H1 (cell line): ENCODE data around the gene AHCY. TPM values are rescaled to one million over a fixed set of nuclear protein-coding genes. Genes with fewer than 3 reads are reported as not detected.
"Not testable (repeated sequence)": the region's sequence is repeated elsewhere in the genome, so short reads cannot be mapped to it uniquely, and the experiment has no call there.

Experiments
- CTCF ChIA-PET: fragments of 300-600 bp; sonication (Branson Sonifier 250); formaldehyde crosslinking; loops from one replicate; lab custom pipeline; 2021; ENCODE audit not compliant: partially characterized antibody; lab: Charles Lee
- POLR2A ChIA-PET: fragments of 300-600 bp; sonication (Branson Sonifier 250); formaldehyde crosslinking; loops from one replicate; lab custom pipeline; 2021; ENCODE audit warnings: inconsistent platforms; ENCODE audit not compliant: partially characterized antibody; lab: Charles Lee
- DNase-seq, 2 experiments: peaks; one replicate each; pipeline versions ENCODE4 v3.0.0 to v3.0.0-alpha.2; 2010 to 2022; ENCODE audit warnings: low spot score in 2 of 2, low read depth in 1 of 2, mixed read lengths in 1 of 2
- FAIRE-seq: peaks from 2 replicates; lab custom pipeline; 2011; peaks lifted over from hg19 to GRCh38; lab: Jason Lieb, UNC
- H2AFZ ChIP-seq: 2 replicates; pipeline ENCODE4 v1.8.1; 2012; ENCODE audit warnings: low read length, inconsistent platforms
- H2AK5ac ChIP-seq: 2 replicates; pipeline ENCODE4 v1.6.1; 2013; ENCODE audit warnings: low read depth, low read length
- H2BK120ac ChIP-seq: replicated peaks from 2 replicates; pipeline ENCODE3; 2013; ENCODE audit warnings: low read depth, low read length, inconsistent platforms
- H2BK12ac ChIP-seq: 2 replicates; pipeline ENCODE4 v1.6.1; 2013; ENCODE audit warnings: low read depth, low read length
- H2BK15ac ChIP-seq: 2 replicates; pipeline ENCODE4 v1.6.1; 2013; ENCODE audit warnings: low read length
- H2BK20ac ChIP-seq: 2 replicates; pipeline ENCODE4 v1.6.1; 2013; ENCODE audit warnings: low read length
- H2BK5ac ChIP-seq: 2 replicates; pipeline ENCODE4 v1.6.1; 2013; ENCODE audit warnings: low read depth, low read length
- H3K14ac ChIP-seq: 2 replicates; pipeline ENCODE4 v1.6.1; 2013; ENCODE audit warnings: inconsistent platforms; ENCODE audit not compliant: insufficient read length
- H3K18ac ChIP-seq: 2 replicates; pipeline ENCODE4 v1.6.1; 2013; ENCODE audit warnings: low read length; ENCODE audit errors: extremely low read depth
- H3K23ac ChIP-seq: 2 replicates; pipeline ENCODE4 v1.6.1; 2013; ENCODE audit warnings: inconsistent platforms; ENCODE audit not compliant: insufficient read length
- H3K23me2 ChIP-seq: 2 replicates; pipeline ENCODE4 v1.6.1; 2013; ENCODE audit warnings: low read depth, low read length
- H3K27ac ChIP-seq: 2 replicates; pipeline ENCODE4 v1.6.1; 2011; ENCODE audit warnings: low read depth, low read length, inconsistent platforms
- H3K27me3 ChIP-seq, 4 experiments: replicated peaks in 1 of 4; 1 replicate in 1 of 4; 2 replicates in 3 of 4; pipeline versions ENCODE4 v1.6.1 to v1.8.1; 2011 to 2013; ENCODE audit warnings: low read length in 3 of 4, mild to moderate bottlenecking in 3 of 4, inconsistent platforms in 2 of 4, mixed read lengths in 2 of 4, moderate library complexity in 1 of 4; ENCODE audit not compliant: control insufficient read depth in 3 of 4, insufficient read depth in 3 of 4; ENCODE audit errors: extremely low read depth in 1 of 4
- H3K36me3 ChIP-seq, 4 experiments: 2 replicates each; pipeline versions ENCODE4 v1.6.1 to v1.8.1; 2011 to 2013; ENCODE audit warnings: mild to moderate bottlenecking in 4 of 4, low read length in 3 of 4, moderate library complexity in 2 of 4, control low read depth in 1 of 4, inconsistent platforms in 1 of 4; ENCODE audit not compliant: insufficient read depth in 4 of 4, control insufficient read depth in 2 of 4
- H3K4ac ChIP-seq: replicated peaks from 2 replicates; pipeline ENCODE3; 2013; ENCODE audit warnings: low read length, low read depth, mixed read lengths, inconsistent platforms; ENCODE audit not compliant: insufficient read length
- H3K4me1 ChIP-seq, 4 experiments: replicated peaks in 1 of 4; 1 replicate in 1 of 4; 2 replicates in 3 of 4; pipeline versions ENCODE4 v1.6.1 to v1.8.1; 2011 to 2013; ENCODE audit warnings: low read length in 3 of 4, inconsistent platforms in 2 of 4, mixed read lengths in 1 of 4; ENCODE audit not compliant: insufficient read depth in 4 of 4, control insufficient read depth in 3 of 4
- H3K4me2 ChIP-seq, 2 experiments: 2 replicates each; pipeline versions ENCODE4 v1.6.1 to v1.8.1; 2011 to 2013; ENCODE audit warnings: low read depth in 2 of 2, low read length in 2 of 2, control low read depth in 1 of 2, inconsistent platforms in 1 of 2, mild to moderate bottlenecking in 1 of 2; ENCODE audit not compliant: insufficient read depth in 1 of 2
- H3K4me3 ChIP-seq, 4 experiments: fragments of 200-600, 300-600 bp in 1 of 4; sonication (generic), shearing (Covaris generic), sonication (Bioruptor Twin) in 1 of 4; 2 replicates each; pipeline versions ENCODE4 v1.5.1 to v1.8.1; 2011 to 2016; ENCODE audit warnings: low read length in 4 of 4, low read depth in 3 of 4, control low read depth in 2 of 4, inconsistent platforms in 2 of 4, mild to moderate bottlenecking in 2 of 4, mixed read lengths in 1 of 4, moderate library complexity in 1 of 4; ENCODE audit not compliant: insufficient read depth in 2 of 4; ENCODE audit errors: extremely low read depth in 1 of 4
- H3K56ac ChIP-seq: replicated peaks from 2 replicates; pipeline ENCODE3; 2013; ENCODE audit warnings: low read depth, mild to moderate bottlenecking, mixed read lengths, low read length, inconsistent platforms; ENCODE audit not compliant: insufficient read length
- H3K79me1 ChIP-seq: 2 replicates; pipeline ENCODE4 v1.6.1; 2013; ENCODE audit warnings: low read depth, low read length, control low read depth
- H3K79me2 ChIP-seq, 2 experiments: 2 replicates each; pipeline versions ENCODE4 v1.6.1 to v1.8.1; 2012 to 2013; ENCODE audit warnings: low read length in 2 of 2, mild to moderate bottlenecking in 2 of 2, inconsistent platforms in 1 of 2; ENCODE audit not compliant: insufficient read depth in 2 of 2, control insufficient read depth in 1 of 2
- H3K9ac ChIP-seq, 4 experiments: replicated peaks in 1 of 4; 1 replicate in 1 of 4; 2 replicates in 3 of 4; pipeline versions ENCODE4 v1.6.1 to v1.8.1; 2011 to 2013; ENCODE audit warnings: low read depth in 3 of 4, low read length in 3 of 4, control low read depth in 2 of 4, mild to moderate bottlenecking in 2 of 4, moderate library complexity in 2 of 4, inconsistent platforms in 1 of 4; ENCODE audit errors: extremely low read depth in 1 of 4
- H3K9me3 ChIP-seq, 2 experiments: 2 replicates each; pipeline versions ENCODE4 v1.6.1 to v1.8.1; 2012 to 2013; ENCODE audit warnings: mild to moderate bottlenecking in 2 of 2, moderate library complexity in 2 of 2, control low read depth in 1 of 2, inconsistent platforms in 1 of 2, low read depth in 1 of 2, low read length in 1 of 2, mixed read lengths in 1 of 2; ENCODE audit not compliant: insufficient read depth in 2 of 2
- H4K20me1 ChIP-seq, 2 experiments: replicated peaks in 1 of 2; 2 replicates each; pipeline versions ENCODE3 to v1.8.1; 2011 to 2013; ENCODE audit warnings: inconsistent platforms in 2 of 2, low read length in 2 of 2, mild to moderate bottlenecking in 1 of 2; ENCODE audit not compliant: insufficient read depth in 2 of 2, control insufficient read depth in 1 of 2
- H4K5ac ChIP-seq: 2 replicates; pipeline ENCODE4 v1.6.1; 2013; ENCODE audit warnings: low read length, low read depth, mixed read lengths, inconsistent platforms; ENCODE audit not compliant: insufficient read length
- H4K8ac ChIP-seq: 2 replicates; pipeline ENCODE4 v1.8.0; 2013; ENCODE audit warnings: mild to moderate bottlenecking, moderate library complexity, low read length, inconsistent platforms; ENCODE audit not compliant: insufficient read depth; ENCODE audit errors: extremely low read depth
- H4K91ac ChIP-seq: replicated peaks from 2 replicates; pipeline ENCODE3; 2013; ENCODE audit warnings: low read length, mixed read lengths, inconsistent platforms; ENCODE audit not compliant: insufficient read length
- WGBS, 2 experiments: shearing (Covaris generic) in 1 of 2; methylation state at CpG; one replicate each; pipeline versions ENCODE4 v1.1.6 to v1.1.7; 2013 to 2015; ENCODE audit warnings: low lambda C conversion rate in 2 of 2, mixed read lengths in 2 of 2, inconsistent platforms in 1 of 2, low coverage in 1 of 2, missing lambda C conversion rate in 1 of 2; ENCODE audit not compliant: insufficient replicate concordance in 2 of 2, insufficient coverage in 1 of 2, insufficient read length in 1 of 2; ENCODE audit errors: extremely low coverage in 1 of 2, missing lambda C conversion rate in 1 of 2; 5-methylcytosine and 5-hydroxymethylcytosine counted together
- polyA plus RNA-seq, 7 experiments: library from polyadenylated mRNA; depleted of rRNA in 3 of 7; stranded (reverse) in 5 of 7; unstranded in 2 of 7; fragments of >200 nt in 5 of 7; fragments of 200-250 nt in 2 of 7; gene quantifications; 1 replicate in 5 of 7; 2 replicates in 1 of 7; 4 replicates in 1 of 7; pipeline versions ENCODE4 v1.2.1 to v1.2.3, GENCODE V29; 2011 to 2013; ENCODE audit warnings: missing spikeins in 2 of 7, mixed read lengths in 2 of 7
- total RNA-seq: library from RNA; stranded (reverse); fragmentation: NEBNext Ultra II Directional; extraction: Animal tissue kit (Norgen Biotek cat#: 25700); gene quantifications from 2 replicates; pipeline ENCODE4 v1.2.1, GENCODE V29; 2021

The AHCY gene
- total and polyA plus RNA-seq, 2 of the 8 experiments (the other 6 are each of a cell fraction or from before 2014, with no cell fraction given), result 404 to 638 TPM

GRCh38 chr20:34287500-34287899 lies 15.7 kb downstream of the AHCY start:
- not testable (repeated sequence) for H3K9ac ChIP-seq, H3K4me3 ChIP-seq, H4K91ac ChIP-seq, DNase-seq, H3K27ac ChIP-seq, H2AK5ac ChIP-seq, H3K18ac ChIP-seq, H3K79me2 ChIP-seq, H3K4me2 ChIP-seq, H3K14ac ChIP-seq, H3K79me1 ChIP-seq, H3K56ac ChIP-seq, H2BK120ac ChIP-seq, H2AFZ ChIP-seq, H3K23ac ChIP-seq, H3K23me2 ChIP-seq, H3K9me3 ChIP-seq, H2BK15ac ChIP-seq, H3K4me1 ChIP-seq, H4K8ac ChIP-seq, H2BK12ac ChIP-seq, FAIRE-seq, H2BK20ac ChIP-seq, H3K4ac ChIP-seq, H3K27me3 ChIP-seq, H4K5ac ChIP-seq, H2BK5ac ChIP-seq
- ChIA-PET POLR2A (interaction anchor here (0.5 to 1.6 kb wide), 5 partner anchors 13 to 178 kb away, joined by 3 to 9 read pairs (median 3); no protein-coding TSS in a partner anchor), CTCF (interaction anchor here (0.6 to 1.5 kb wide), 6 partner anchors 9 to 148 kb away, joined by 3 to 5 read pairs (median 4); no protein-coding TSS in a partner anchor)
- peaks cover 49 to 85% (median 75%) of the 10 kb centered on the region in 4 experiments for H3K36me3 ChIP-seq
- WGBS, 2 experiments, result 91% methylated on average over 5 of the region's 5 CpGs; no CpG with 5 or more reads in 1 of the 2 experiments
- H4K20me1 ChIP-seq, result peaks cover 8 to 32% of the 10 kb centered on the region in 2 experiments
